Activated naive CD4-positive, alpha-beta T cell treated with anti-CD3 and anti-CD28 coated beads for 36 hours (primary cell): ENCODE measurements around the gene LTV1. TPM values are rescaled to one million over a fixed set of nuclear protein-coding genes. Genes with fewer than 3 reads are reported as not detected.
"Not testable (repeated sequence)": the region's sequence is repeated elsewhere in the genome, so short reads cannot be mapped to it uniquely, and the experiment has no call there.

Experiments
- CTCF ChIA-PET: fragments of 350-600 bp; sonication (Branson Sonifier 250); formaldehyde crosslinking; loops from one replicate; lab custom pipeline; 2021; ENCODE audit warnings: antibody characterized with exemption; lab: Charles Lee
- DNase-seq: peaks from one replicate; pipeline ENCODE4 v3.0.0-alpha.2; 2020
- H3K27ac Mint-ChIP-seq: one replicate; pipeline ENCODE4 v1.8.0; 2021; ENCODE audit warnings: mild to moderate bottlenecking, mixed read lengths
- H3K27me3 Mint-ChIP-seq: one replicate; pipeline ENCODE4 v1.8.0; 2021; ENCODE audit warnings: low read depth, mixed read lengths
- H3K36me3 Mint-ChIP-seq: one replicate; pipeline ENCODE4 v1.8.0; 2021; ENCODE audit warnings: low read depth, mixed read lengths
- H3K4me1 Mint-ChIP-seq: one replicate; pipeline ENCODE4 v1.8.0; 2021; ENCODE audit warnings: low read depth, mixed read lengths
- H3K4me3 Mint-ChIP-seq: one replicate; pipeline ENCODE4 v1.8.0; 2021; ENCODE audit warnings: mild to moderate bottlenecking, moderate library complexity, mixed read lengths
- H3K9me3 Mint-ChIP-seq: one replicate; pipeline ENCODE4 v1.8.0; 2021; ENCODE audit warnings: mixed read lengths
- intact Hi-C: fragments of 100-400 bp; cut with micrococcal nuclease; formaldehyde crosslinking; loops from one replicate; pipeline ENCODE4 v1.15.1; 2023
- total RNA-seq, 2 experiments: library from RNA; stranded (reverse); gene quantifications; one replicate each; pipeline ENCODE4 v1.2.3, GENCODE V29; 2021

LTV1 gene
- total RNA-seq, 2 experiments from 2014 or later: 22.8 to 23.3 TPM

GRCh38 chr6:143845033-143845432 lies 1.9 kb downstream of the LTV1 start:
- Mint-ChIP-seq H3K4me3 (no peak overlapping the region), H3K27ac (no peak overlapping the region), H3K4me1 (peaks cover 40% of the 10 kb centered on the region), H3K9me3 (no peaks in the 10 kb centered on the region), H3K36me3 (peaks cover 51% of the 10 kb centered on the region), H3K27me3 (no peaks in the 10 kb centered on the region)
- intact Hi-C loops: no loop called here
- no peak for DNase-seq
- CTCF ChIA-PET: interaction anchor here (0.6 to 0.9 kb wide), 3 partner anchors 95 to 210 kb away, joined by 3 read pairs; no protein-coding TSS in a partner anchor

GRCh38 chr6:143851706-143852105 lies 8.6 kb downstream of the LTV1 start:
- H3K27me3 Mint-ChIP-seq, CTCF ChIA-PET, H3K4me3 Mint-ChIP-seq, DNase-seq, intact Hi-C loops, H3K27ac Mint-ChIP-seq: not testable (repeated sequence)
- Mint-ChIP-seq H3K9me3 (peaks cover 11% of the 10 kb centered on the region), H3K36me3 (peaks cover 92% of the 10 kb centered on the region), H3K4me1 (peaks cover 43% of the 10 kb centered on the region)

- Mint-ChIP-seq H3K9me3 (peaks cover 11% of the 10 kb centered on the region), H3K4me1 (peaks cover 29% of the 10 kb centered on the region), H3K36me3 (peaks cover 82% of the 10 kb centered on the region)
- CTCF ChIA-PET, H3K27me3 Mint-ChIP-seq, intact Hi-C loops, H3K4me3 Mint-ChIP-seq, H3K27ac Mint-ChIP-seq, DNase-seq: not testable (repeated sequence)
Measured at GRCh38 chr6:143855057-143855456, 11.9 kb downstream of the LTV1 start.

GRCh38 chr6:143856762-143857161 lies 13.6 kb downstream of the LTV1 start:
- CTCF ChIA-PET, DNase-seq: not testable (repeated sequence)

GRCh38 chr6:143857651-143858050 lies 14.5 kb downstream of the LTV1 start:
- CTCF ChIA-PET: no interaction called here
- peaks cover 3% of the 10 kb centered on the region for H3K9me3 Mint-ChIP-seq
- H3K4me1 Mint-ChIP-seq: peaks cover 20% of the 10 kb centered on the region
- intact Hi-C loops: no loop called here
- no peak overlapping the region for H3K27ac Mint-ChIP-seq
- H3K27me3 Mint-ChIP-seq: no peaks in the 10 kb centered on the region
- DNase-seq: no peak
- H3K36me3 Mint-ChIP-seq: peaks cover 73% of the 10 kb centered on the region
- no peak overlapping the region for H3K4me3 Mint-ChIP-seq

More at GRCh38 chr6:143856762-143857161, 13.6 kb downstream of the LTV1 start:
- intact Hi-C loops, H3K27me3 Mint-ChIP-seq, H3K4me3 Mint-ChIP-seq, H3K27ac Mint-ChIP-seq, H3K9me3 Mint-ChIP-seq: not testable (repeated sequence)
- Mint-ChIP-seq H3K4me1 (peaks cover 27% of the 10 kb centered on the region), H3K36me3 (peaks cover 76% of the 10 kb centered on the region)

- Mint-ChIP-seq H3K4me1 (no peaks in the 10 kb centered on the region), H3K9me3 (peaks cover 1% of the 10 kb centered on the region), H3K4me3 (no peak overlapping the region), H3K27ac (no peak overlapping the region), H3K27me3 (no peaks in the 10 kb centered on the region), H3K36me3 (peaks cover 66% of the 10 kb centered on the region)
- intact Hi-C loops: no loop called here
- CTCF ChIA-PET: interaction anchor here (0.7 kb wide), 1 partner anchor 27 kb away, joined by 5 read pairs; no protein-coding TSS in a partner anchor
- no peak for DNase-seq
Measured at GRCh38 chr6:143859891-143860660, 16.9 kb downstream of the LTV1 start.

GRCh38 chr6:143863771-143864170 lies 20.6 kb downstream of the LTV1 start:
- H3K36me3 Mint-ChIP-seq: peaks cover 53% of the 10 kb centered on the region
- intact Hi-C loops: no loop called here
- no peaks in the 10 kb centered on the region for H3K4me1 Mint-ChIP-seq
- CTCF ChIA-PET: interaction anchor here (0.6 kb wide), 1 partner anchor 192 kb away, joined by 3 read pairs; no protein-coding TSS in a partner anchor
- no peaks in the 10 kb centered on the region for H3K27me3 Mint-ChIP-seq
- no peak overlapping the region for H3K27ac Mint-ChIP-seq
- peaks cover 6% of the 10 kb centered on the region for H3K9me3 Mint-ChIP-seq
- no peak overlapping the region for H3K4me3 Mint-ChIP-seq
- no peak for DNase-seq

GRCh38 chr6:143864234-143864633 lies 21.1 kb downstream of the LTV1 start, which contains the start of gene ZC2HC1B:
Gene ZC2HC1B, plus strand, starts transcription at chr6:143864474. Its CDS starts 66 bp downstream, at chr6:143864540.
- intact Hi-C loops: no loop called here
- Mint-ChIP-seq H3K9me3 (peaks cover 6% of the 10 kb centered on the region), H3K36me3 (peaks cover 50% of the 10 kb centered on the region), H3K4me3 (no peak within 1 kb of the TSS), H3K27me3 (no peaks in the 10 kb centered on the region), H3K4me1 (no peaks in the 10 kb centered on the region), H3K27ac (no peak within 1 kb of the TSS)
- CTCF ChIA-PET: no interaction called here
- DNase-seq: no peak

- DNase-seq: no peak
- Mint-ChIP-seq H3K4me3 (no peak overlapping the region), H3K36me3 (peaks cover 30% of the 10 kb centered on the region), H3K27ac (no peak overlapping the region), H3K9me3 (peaks cover 6% of the 10 kb centered on the region), H3K4me1 (peaks cover 3% of the 10 kb centered on the region), H3K27me3 (no peaks in the 10 kb centered on the region)
- CTCF ChIA-PET: no interaction called here
- intact Hi-C loops: no loop called here
Measured at GRCh38 chr6:143867236-143867635, 24.1 kb downstream of the LTV1 start.

GRCh38 chr6:143868808-143869207 lies 25.7 kb downstream of the LTV1 start:
- H3K4me1 Mint-ChIP-seq, H3K4me3 Mint-ChIP-seq, DNase-seq, H3K27ac Mint-ChIP-seq, intact Hi-C loops, H3K27me3 Mint-ChIP-seq, H3K9me3 Mint-ChIP-seq, CTCF ChIA-PET: not testable (repeated sequence)
- H3K36me3 Mint-ChIP-seq: peaks cover 21% of the 10 kb centered on the region

GRCh38 chr6:143871202-143871730 lies 28.1 kb downstream of the LTV1 start:
- H3K4me3 Mint-ChIP-seq, H3K27me3 Mint-ChIP-seq, intact Hi-C loops, CTCF ChIA-PET, H3K4me1 Mint-ChIP-seq, H3K27ac Mint-ChIP-seq, H3K36me3 Mint-ChIP-seq, DNase-seq: not testable (repeated sequence)
- peaks cover 13% of the 10 kb centered on the region for H3K9me3 Mint-ChIP-seq

GRCh38 chr6:143872201-143872600 lies 29.1 kb downstream of the LTV1 start:
- Mint-ChIP-seq H3K27ac (no peak overlapping the region), H3K36me3 (no peaks in the 10 kb centered on the region), H3K9me3 (peaks cover 10% of the 10 kb centered on the region), H3K27me3 (peaks cover 1% of the 10 kb centered on the region), H3K4me1 (peaks cover 3% of the 10 kb centered on the region), H3K4me3 (no peak overlapping the region)
- CTCF ChIA-PET: interaction anchor here (1.0 kb wide), 1 partner anchor 11 kb away, joined by 3 read pairs; no protein-coding TSS in a partner anchor
- no peak for DNase-seq
- intact Hi-C loops: no loop called here
